GM23338 (cell line): ENCODE measurements around the gene ADGRG6. TPM values are rescaled to one million over a fixed set of nuclear protein-coding genes. Genes with fewer than 3 reads are reported as not detected.

Source experiments
- ATAC-seq: fragments of 200-7000 bp; cut with Tn5 transposase; 3 replicates; pipeline ENCODE4 v1.9.1; 2020
- DNase-seq: peaks from one replicate; pipeline ENCODE4 v3.0.0-alpha.2; 2015; ENCODE audit warnings: low spot score
- H2AFZ ChIP-seq: fragments of 200-600 bp; sonication (generic); 2 replicates; pipeline ENCODE4 v1.8.0; 2016; ENCODE audit warnings: antibody characterized with exemption, mild to moderate bottlenecking, moderate library complexity
- H3F3A ChIP-seq: fragments of 200-600 bp; sonication (generic); replicated peaks from 2 replicates; pipeline ENCODE4 v1.8.0; 2017; ENCODE audit warnings: antibody characterized with exemption, mixed run types, low read depth
- H3K27ac ChIP-seq: fragments of 200-600 bp; sonication (generic); 2 replicates; pipeline ENCODE4 v1.6.1; 2016; ENCODE audit warnings: low read depth
- H3K27me3 ChIP-seq: fragments of 200-600 bp; sonication (generic); 2 replicates; pipeline ENCODE4 v1.8.0; 2016; ENCODE audit warnings: mild to moderate bottlenecking, mixed run types, moderate library complexity; ENCODE audit not compliant: insufficient read depth
- H3K36me3 ChIP-seq: fragments of 200-600 bp; sonication (generic); 2 replicates; pipeline ENCODE4 v1.8.0; 2016; ENCODE audit warnings: mild to moderate bottlenecking; ENCODE audit not compliant: insufficient read depth
- H3K4me1 ChIP-seq: fragments of 200-600 bp; sonication (generic); 2 replicates; pipeline ENCODE4 v1.8.0; 2016; ENCODE audit warnings: mild to moderate bottlenecking, moderate library complexity; ENCODE audit not compliant: insufficient read depth
- H3K4me2 ChIP-seq: fragments of 200-600 bp; sonication (generic); 2 replicates; pipeline ENCODE4 v1.7.1; 2017; ENCODE audit warnings: mixed run types
- H3K4me3 ChIP-seq: fragments of 200-600 bp; sonication (generic); 2 replicates; pipeline ENCODE4 v1.6.1; 2016; ENCODE audit warnings: mixed run types
- H3K79me2 ChIP-seq: fragments of 200-600 bp; sonication (generic); replicated peaks from 2 replicates; pipeline ENCODE4 v1.8.0; 2017; ENCODE audit warnings: mild to moderate bottlenecking; ENCODE audit not compliant: insufficient read depth
- H3K9me2 ChIP-seq: fragments of 200-600 bp; sonication (generic); 2 replicates; pipeline ENCODE4 v1.8.0; 2017; ENCODE audit not compliant: insufficient read depth
- H4K20me1 ChIP-seq: fragments of 200-600 bp; sonication (generic); replicated peaks from 2 replicates; pipeline ENCODE4 v1.8.0; 2017; ENCODE audit warnings: mild to moderate bottlenecking; ENCODE audit not compliant: insufficient read depth
- H3K27ac Mint-ChIP-seq: 2 replicates; pipeline ENCODE4 v1.8.0; 2020; ENCODE audit warnings: inconsistent platforms, mild to moderate bottlenecking, moderate library complexity, mixed read lengths
- H3K27me3 Mint-ChIP-seq: 3 replicates; pipeline ENCODE4 v1.8.0; 2022; ENCODE audit warnings: low read depth, mild to moderate bottlenecking, moderate library complexity, mixed read lengths, inconsistent platforms; ENCODE audit not compliant: insufficient read depth, poor library complexity
- H3K36me3 Mint-ChIP-seq: 3 replicates; pipeline ENCODE4 v1.8.0; 2021; ENCODE audit warnings: low read depth, mild to moderate bottlenecking, inconsistent platforms, moderate library complexity, mixed read lengths
- H3K4me1 Mint-ChIP-seq: 3 replicates; pipeline ENCODE4 v1.8.0; 2020; ENCODE audit warnings: mild to moderate bottlenecking, inconsistent platforms, mixed read lengths
- H3K4me3 Mint-ChIP-seq: 3 replicates; pipeline ENCODE4 v1.8.0; 2021; ENCODE audit warnings: moderate library complexity, mild to moderate bottlenecking, inconsistent platforms, mixed read lengths
- H3K9me3 Mint-ChIP-seq: 3 replicates; pipeline ENCODE4 v1.8.0; 2020; ENCODE audit warnings: moderate library complexity, mild to moderate bottlenecking, inconsistent platforms, mixed read lengths
- ETS1 ChIP-seq: IDR thresholded peaks from 2 replicates; pipeline ENCODE4 v1.6.1; 2016; ENCODE audit warnings: antibody characterized with exemption
- EZH2 ChIP-seq: fragments of 200-600 bp; sonication (generic); IDR thresholded peaks from one replicate; pipeline ENCODE4 v1.8.0; 2017; ENCODE audit warnings: antibody characterized with exemption, mild to moderate bottlenecking, low read depth; ENCODE audit not compliant: unreplicated experiment
- EZH2phosphoT487 ChIP-seq: fragments of 200-600 bp; sonication (generic); IDR thresholded peaks from one replicate; pipeline ENCODE4 v1.8.1; 2018; ENCODE audit warnings: antibody characterized with exemption; ENCODE audit not compliant: unreplicated experiment
- JUNB ChIP-seq: IDR thresholded peaks from one replicate; pipeline ENCODE4 v1.6.1; 2016; ENCODE audit warnings: antibody characterized with exemption; ENCODE audit not compliant: unreplicated experiment
- NANOG ChIP-seq: IDR thresholded peaks from 2 replicates; pipeline ENCODE4 v1.6.1; 2016; ENCODE audit warnings: antibody characterized with exemption, borderline replicate concordance
- POLR2AphosphoS5 ChIP-seq: IDR thresholded peaks from 2 replicates; pipeline ENCODE4 v1.6.1; 2016; ENCODE audit warnings: antibody characterized with exemption, low read depth
- ZNF114 ChIP-seq: fragments of 250-450 bp; sonication (Bioruptor Pico); IDR thresholded peaks from 2 replicates; pipeline ENCODE4 v1.5.0; 2020; ENCODE audit warnings: mild to moderate bottlenecking, moderate library complexity
- ZNF331 ChIP-seq: fragments of 250-450 bp; sonication (Bioruptor Pico); IDR thresholded peaks from 2 replicates; pipeline ENCODE4 v1.5.0; 2020; ENCODE audit warnings: low read depth, mild to moderate bottlenecking, moderate library complexity
- ZNF462 ChIP-seq: fragments of 250-450 bp; sonication (Bioruptor Pico); IDR thresholded peaks from 2 replicates; pipeline ENCODE4 v1.5.0; 2020; ENCODE audit warnings: mild to moderate bottlenecking, moderate library complexity
- polyA plus RNA-seq: library from polyadenylated mRNA; unstranded; fragments of >200 nt; fragmentation: Nextera tagmentation; extraction: Ambion mirVana; gene quantifications from 2 replicates; pipeline ENCODE4 v1.2.1, GENCODE V29; 2016
- total RNA-seq: library from RNA; depleted of rRNA; stranded (reverse); fragments of >200 nt; shearing (Covaris generic); gene quantifications from 2 replicates; pipeline ENCODE4 v1.2.3, GENCODE V29; 2014
- TF ChIP-seq, protein P1 (sequence below), 2 experiments: fragments of 200-600 bp in 1 of 2; sonication (generic) in 1 of 2; conservative IDR thresholded peaks; 2 replicates each; pipeline versions ENCODE4 v1.5.1 to v1.6.1; 2016 to 2017; ENCODE audit warnings: antibody characterized with exemption in 2 of 2, low read depth in 2 of 2, mild to moderate bottlenecking in 2 of 2, moderate library complexity in 1 of 2

ADGRG6 gene
- total and polyA plus RNA-seq, 2 experiments from 2014 or later, result 1.3 to 7.7 TPM

DNA sequence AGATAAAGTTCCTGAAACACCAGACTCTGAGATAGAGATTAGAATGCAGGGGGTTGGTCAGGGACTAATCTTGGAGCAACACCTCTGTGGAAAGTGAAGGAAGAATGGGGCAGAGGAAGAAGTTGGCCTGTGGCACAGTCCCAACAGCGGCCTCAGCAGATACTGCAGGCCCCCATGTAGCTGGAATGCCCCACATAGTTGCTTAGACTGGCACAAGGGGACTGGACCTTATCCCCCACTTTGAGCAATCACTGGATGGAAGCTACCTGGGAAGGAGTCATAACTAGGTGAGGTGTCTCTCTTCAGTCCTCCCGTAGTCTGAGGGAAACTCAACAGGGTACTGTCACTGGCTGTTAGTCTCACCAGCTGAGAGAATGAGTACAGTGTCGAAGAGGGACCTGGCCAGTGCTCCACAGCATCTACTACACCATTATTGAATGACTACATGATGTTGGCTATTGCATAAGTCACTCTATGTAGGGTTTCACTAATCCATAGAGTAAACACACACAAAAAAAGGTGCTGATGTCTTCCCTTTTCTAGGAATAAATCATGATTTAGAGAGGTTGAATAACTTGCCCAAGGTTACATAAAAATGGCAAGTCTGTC is 47.5 kb downstream of the ADGRG6 start (continued):
- TF ChIP-seq ZNF462, result no peak

- no peaks in the 10 kb centered on the region for H3K27me3 ChIP-seq
- Mint-ChIP-seq H3K36me3 (no peaks in the 10 kb centered on the region), H3K27me3 (peaks cover 2% of the 10 kb centered on the region), H3K4me1 (0 out of 3 replicates have a peak, but pooled peaks cover 2% of the 10 kb centered on the region), H3K9me3 (no peaks in the 10 kb centered on the region; the same call in 1 of the 3 replicates), H3K27ac (no peak overlapping the region), H3K4me3 (no peak overlapping the region)
- DNase-seq, result no peak
- H3F3A ChIP-seq, result no peaks in the 10 kb centered on the region
- no peak overlapping the region for H2AFZ ChIP-seq
- H3K36me3 ChIP-seq, result no peaks in the 10 kb centered on the region
- H3K9me2 ChIP-seq, result no peaks in the 10 kb centered on the region
- no peak overlapping the region for H3K4me2 ChIP-seq
- ATAC-seq, result no peak
- no peak overlapping the region for H3K4me3 ChIP-seq
- no peaks in the 10 kb centered on the region for H3K4me1 ChIP-seq
- H3K27ac ChIP-seq, result no peak overlapping the region
- H4K20me1 ChIP-seq, result no peaks in the 10 kb centered on the region
- H3K79me2 ChIP-seq, result no peaks in the 10 kb centered on the region
- TF ChIP-seq ZNF114 (CRISPR knock-in tag), result no peak
- TF ChIP-seq, protein P1, sequence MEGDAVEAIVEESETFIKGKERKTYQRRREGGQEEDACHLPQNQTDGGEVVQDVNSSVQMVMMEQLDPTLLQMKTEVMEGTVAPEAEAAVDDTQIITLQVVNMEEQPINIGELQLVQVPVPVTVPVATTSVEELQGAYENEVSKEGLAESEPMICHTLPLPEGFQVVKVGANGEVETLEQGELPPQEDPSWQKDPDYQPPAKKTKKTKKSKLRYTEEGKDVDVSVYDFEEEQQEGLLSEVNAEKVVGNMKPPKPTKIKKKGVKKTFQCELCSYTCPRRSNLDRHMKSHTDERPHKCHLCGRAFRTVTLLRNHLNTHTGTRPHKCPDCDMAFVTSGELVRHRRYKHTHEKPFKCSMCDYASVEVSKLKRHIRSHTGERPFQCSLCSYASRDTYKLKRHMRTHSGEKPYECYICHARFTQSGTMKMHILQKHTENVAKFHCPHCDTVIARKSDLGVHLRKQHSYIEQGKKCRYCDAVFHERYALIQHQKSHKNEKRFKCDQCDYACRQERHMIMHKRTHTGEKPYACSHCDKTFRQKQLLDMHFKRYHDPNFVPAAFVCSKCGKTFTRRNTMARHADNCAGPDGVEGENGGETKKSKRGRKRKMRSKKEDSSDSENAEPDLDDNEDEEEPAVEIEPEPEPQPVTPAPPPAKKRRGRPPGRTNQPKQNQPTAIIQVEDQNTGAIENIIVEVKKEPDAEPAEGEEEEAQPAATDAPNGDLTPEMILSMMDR (conservative IDR thresholded peaks at IDR 0.05; ENCODE audit: low read depth in 2 of 2), result no peak
- no peak for TF ChIP-seq POLR2AphosphoS5
- TF ChIP-seq ETS1, result no peak
- TF ChIP-seq EZH2phosphoT487, result no peak
- TF ChIP-seq NANOG, result no peak
- no peak for TF ChIP-seq EZH2
- no peak for TF ChIP-seq JUNB
- TF ChIP-seq ZNF331 (CRISPR knock-in tag), result no peak
These were observed 48.5 kb downstream of the ADGRG6 start for GRCh38 chr6:142350309-142350708.
